Right lobe of liver (tissue), 6 donors: ENCODE measurements around the gene MARVELD1. TPM values are rescaled to one million over a fixed set of nuclear protein-coding genes. Genes with fewer than 3 reads are reported as not detected.

ENCODE experiments used
- ATAC-seq, 4 donors: fragments of 200-7000 bp; cut with Tn5 transposase; one replicate each; pipeline ENCODE4 v1.9.1; 2020; ENCODE audit warnings: mild to moderate bottlenecking in 4 of 4, moderate library complexity in 4 of 4
- DNase-seq, 3 donors: peaks; one replicate each; pipeline ENCODE4 v3.0.0-alpha.2; 2020
- H3K27ac ChIP-seq, 3 donors: fragments of 200-600 bp; one replicate each; pipeline ENCODE4 v1.8.0; 2022
- H3K27me3 ChIP-seq, 2 donors: fragments of 200-600 bp; one replicate each; pipeline ENCODE4 v1.8.0; 2022
- H3K36me3 ChIP-seq, 4 donors: fragments of 200-600 bp; sonication (generic) in 1 of 4; one replicate each; pipeline versions ENCODE4 v1.5.1 to v1.8.0; 2017 to 2022; ENCODE audit warnings: control low read depth in 1 of 4
- H3K4me1 ChIP-seq, 4 donors: fragments of 200-600 bp; sonication (generic) in 1 of 4; one replicate each; pipeline versions ENCODE4 v1.5.1 to v1.8.0; 2017 to 2022; ENCODE audit warnings: control low read depth in 1 of 4
- H3K4me3 ChIP-seq, 3 donors: fragments of 200-600 bp; one replicate each; pipeline ENCODE4 v1.8.0; 2022
- H3K9me3 ChIP-seq, 4 donors: fragments of 200-600 bp; sonication (generic) in 1 of 4; one replicate each; pipeline versions ENCODE4 v1.5.1 to v1.8.0; 2017 to 2022; ENCODE audit warnings: control low read depth in 1 of 4
- CTCF ChIP-seq, 4 donors: fragments of 200-600 bp in 3 of 4; fragments of 450-650 bp in 1 of 4; IDR thresholded peaks; one replicate each; pipeline versions ENCODE4 v1.5.1 to v1.8.0; 2016 to 2022; ENCODE audit warnings: antibody characterized with exemption in 4 of 4, mild to moderate bottlenecking in 2 of 4
- POLR2A ChIP-seq: fragments of 450-650 bp; IDR thresholded peaks from one replicate; pipeline ENCODE4 v1.6.1; 2017; ENCODE audit warnings: antibody characterized with exemption, mild to moderate bottlenecking
- WGBS: methylation state at CpG from one replicate; pipeline ENCODE4 v1.1.6; 2018; ENCODE audit warnings: low coverage, low lambda C conversion rate; ENCODE audit not compliant: insufficient coverage; ENCODE audit errors: missing lambda C conversion rate; 5-methylcytosine and 5-hydroxymethylcytosine counted together
- intact Hi-C, 2 donors: fragments of 100-400 bp; cut with DNase I; formaldehyde crosslinking; loops; one replicate each; pipeline versions ENCODE4 v1.11.2 to v1.14.1; 2022
- total RNA-seq, 6 experiments: library from RNA; depleted of rRNA in 2 of 6; stranded (reverse); fragments of >200 nt in 2 of 6; fragmentation: NEBNext Ultra II Directional in 3 of 6; extraction: Animal tissue kit (Norgen Biotek cat#: 25700) in 3 of 6; gene quantifications; one replicate each; pipeline versions ENCODE4 v1.1.0 to v1.2.4, GENCODE V29; 2016 to 2023
- donor health status: DM: no; HTN: yes; CAD: no.
- donor health status: DM: no; HTN: no; CAD: no.
- donor health status: DM: no; HTN: no; CAD: no.
- donor health status: DM: no; HTN: yes; CAD: no.
- donor health status: DM: no; HTN: yes; CAD: no.

MARVELD1 gene
- total RNA-seq, 6 experiments from 2014 or later: 1.5 to 3.1 (median 2.3) TPM

GRCh38 chr10:97723001-97723400 lies 9.5 kb downstream of the MARVELD1 start:
- WGBS: 51% methylated on average over 2 of the region's 3 CpGs
- DNase-seq (peak in 1 of 3 donors; percentile 11), ATAC-seq (no peak)
- no peak for TF ChIP-seq CTCF (IDR thresholded peaks at IDR 0.05)
- no peak for TF ChIP-seq POLR2A
- Histone ChIP-seq H3K27me3 (no peaks in the 10 kb centered on the region), H3K4me1 (peaks cover 0 to 12% (median 2%) of the 10 kb centered on the region in 4 donors), H3K4me3 (no peak overlapping the region), H3K27ac (no peak overlapping the region), H3K36me3 (no peaks in the 10 kb centered on the region), H3K9me3 (no peaks in the 10 kb centered on the region)
- intact Hi-C loops: no loop called here

- Histone ChIP-seq H3K9me3 (no peaks in the 10 kb centered on the region), H3K27ac (no peak overlapping the region), H3K27me3 (no peaks in the 10 kb centered on the region), H3K4me3 (no peak overlapping the region), H3K36me3 (no peaks in the 10 kb centered on the region), H3K4me1 (no peaks in the 10 kb centered on the region)
- DNase-seq (peak in 1 of 3 donors; percentile 48), ATAC-seq (peak; percentile 26 to 56 (median 40))
- 23% methylated on average over 4 of the region's 5 CpGs for WGBS
- intact Hi-C loops: no loop called here
- TF ChIP-seq CTCF (IDR thresholded peaks at IDR 0.05) (no peak), POLR2A (peak; percentile 12)
Observed at GRCh38 chr10:97724341-97724941, 10.9 kb downstream of the MARVELD1 start.

- H3K4me1 ChIP-seq: no peaks in the 10 kb centered on the region
- H3K36me3 ChIP-seq: no peaks in the 10 kb centered on the region
- H3K9me3 ChIP-seq: no peaks in the 10 kb centered on the region
- no peaks in the 10 kb centered on the region for H3K27me3 ChIP-seq
- ATAC-seq: peak; percentile 31 to 75 (median 66)
- H3K4me3 ChIP-seq: no peak overlapping the region
- H3K27ac ChIP-seq: no peak overlapping the region
- intact Hi-C loops: no loop called here
- TF ChIP-seq POLR2A: no peak
- TF ChIP-seq CTCF (IDR thresholded peaks at IDR 0.05): no peak
- WGBS: 33% methylated on average over 8 of the region's 8 CpGs
- peak in 1 of 3 donors; percentile 25 for DNase-seq
Observed at GRCh38 chr10:97726636-97727178, 13.2 kb downstream of the MARVELD1 start.

GRCh38 chr10:97729014-97729413 lies 15.5 kb downstream of the MARVELD1 start:
- Histone ChIP-seq H3K27ac (no peak overlapping the region), H3K4me1 (no peaks in the 10 kb centered on the region), H3K9me3 (no peaks in the 10 kb centered on the region), H3K36me3 (no peaks in the 10 kb centered on the region), H3K27me3 (no peaks in the 10 kb centered on the region), H3K4me3 (no peak overlapping the region)
- 74% methylated on average over 5 of the region's 5 CpGs for WGBS
- DNase-seq (no peak), ATAC-seq (no peak)
- TF ChIP-seq POLR2A (no peak), CTCF (IDR thresholded peaks at IDR 0.05) (no peak)
- intact Hi-C loops: no loop called here
